GM12864 (cell line): ENCODE data around the gene UQCC2.

ENCODE experiments used
- DNase-seq: peaks from one replicate; pipeline ENCODE4 v3.0.0-alpha.2; 2011; ENCODE audit warnings: low read depth
- H3K4me3 ChIP-seq: 2 replicates; pipeline ENCODE4 v1.5.1; 2011; ENCODE audit warnings: mild to moderate bottlenecking, low read depth, low read length, control low read depth
- CTCF ChIP-seq: IDR thresholded peaks from 2 replicates; pipeline ENCODE4 v1.5.1; 2011; ENCODE audit warnings: low read depth, mild to moderate bottlenecking, moderate library complexity, low read length, control low read depth, inconsistent platforms; ENCODE audit errors: missing control alignments

Gene UQCC2

DNA sequence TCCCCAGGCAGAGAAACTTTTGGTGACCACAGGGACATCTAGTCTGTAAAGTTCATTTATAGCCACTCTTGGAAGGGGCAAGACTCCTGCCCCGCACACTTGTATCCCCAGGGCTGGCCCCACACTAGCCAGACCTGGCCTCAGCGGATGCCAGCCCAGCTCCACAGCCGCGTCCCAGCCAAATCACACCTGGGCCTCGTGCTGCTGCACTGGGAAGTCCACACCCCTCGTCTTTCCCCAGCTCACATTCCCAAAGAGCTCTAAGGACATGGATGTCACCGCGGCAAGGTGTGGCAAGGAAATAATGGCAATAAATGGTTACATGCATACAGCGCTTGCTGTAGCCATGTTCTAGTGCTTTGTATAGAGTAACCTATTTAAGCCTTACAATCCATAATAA is 26.7 kb upstream of the UQCC2 start:
- H3K4me3 ChIP-seq, result no peak overlapping the region
- no peak for DNase-seq
- no peak for TF ChIP-seq CTCF

DNA sequence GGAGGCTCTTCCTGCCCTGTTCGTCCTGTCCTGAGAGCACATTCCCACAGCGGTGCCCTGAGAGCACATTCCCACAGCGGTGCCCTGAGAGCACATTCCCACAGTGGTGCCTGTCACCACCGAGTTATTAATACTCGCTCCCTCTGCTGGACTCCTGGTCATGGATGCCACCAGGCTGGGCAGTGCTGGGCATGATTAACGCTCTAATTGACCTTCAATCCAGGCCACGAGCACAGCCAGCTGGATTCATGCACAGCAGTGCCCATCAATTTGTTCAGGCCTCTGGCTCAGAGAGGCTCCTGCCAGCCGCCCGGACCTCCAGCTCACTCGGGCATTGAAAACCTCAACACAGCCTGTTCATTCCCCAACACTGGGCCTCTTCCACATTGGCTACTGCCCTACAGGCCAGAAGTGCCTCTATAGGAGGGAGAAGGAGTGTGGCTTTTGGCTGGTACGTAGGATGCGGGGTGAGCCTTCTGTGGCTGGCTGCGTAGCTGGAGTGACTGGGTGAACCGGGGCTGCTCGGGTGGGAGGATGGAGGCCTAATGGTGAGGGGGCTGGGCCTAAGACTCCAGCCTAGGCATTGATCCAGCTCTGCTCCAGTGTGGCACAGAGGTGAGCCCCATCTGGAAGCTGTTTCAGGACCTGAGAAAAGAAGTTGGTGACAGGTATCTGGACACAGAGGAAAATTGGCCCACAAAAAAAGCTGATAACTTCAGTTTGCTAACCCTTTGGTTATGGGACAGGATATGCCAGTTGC is 25.9 kb upstream of the UQCC2 start:
- no peak overlapping the region for H3K4me3 ChIP-seq
- no peak for TF ChIP-seq CTCF
- DNase-seq, result no peak

DNA sequence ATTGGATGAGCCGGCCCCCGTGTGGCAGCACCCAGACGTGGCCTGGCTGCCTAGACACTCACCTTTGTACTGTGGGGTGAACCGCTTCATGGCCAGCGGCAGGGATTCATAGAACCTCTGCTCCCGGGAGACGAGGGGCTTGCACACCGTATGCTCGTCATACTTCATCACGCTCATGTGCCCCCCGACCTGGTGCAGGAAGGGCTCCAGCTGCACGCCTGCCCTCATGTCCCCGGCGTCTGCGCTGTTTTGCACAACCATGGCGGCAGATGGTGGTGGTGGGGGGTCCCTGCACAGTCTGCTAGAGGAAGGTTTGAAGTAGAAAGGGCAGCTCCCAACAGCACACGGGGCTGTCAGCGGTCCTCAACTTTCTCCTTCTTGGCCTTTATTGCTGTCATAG is 23.7 kb upstream of the UQCC2 start:
- no peak overlapping the region for H3K4me3 ChIP-seq
- TF ChIP-seq CTCF, result no peak
- DNase-seq, result no peak

DNA sequence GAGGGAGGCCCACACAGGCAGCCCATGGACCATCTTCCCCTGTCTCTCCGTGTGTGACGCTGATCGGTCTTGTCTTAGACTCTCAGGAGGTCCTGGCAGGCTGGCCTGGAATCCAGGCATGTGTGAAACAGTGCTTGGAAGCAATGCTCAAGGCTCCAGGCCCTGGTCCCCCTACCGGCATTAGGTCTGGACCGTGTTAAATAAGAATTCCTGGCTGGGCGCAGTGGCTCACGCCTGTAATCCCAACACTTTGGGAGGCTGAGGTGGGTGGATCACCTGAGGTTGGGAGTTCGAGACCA is 22.2 kb upstream of the UQCC2 start:
- no peak for DNase-seq
- no peak overlapping the region for H3K4me3 ChIP-seq
- TF ChIP-seq CTCF, result no peak

- no peak for DNase-seq
- TF ChIP-seq CTCF, result no peak
- no peak overlapping the region for H3K4me3 ChIP-seq
Measured at GRCh38 chr6:33732817-33733708, 21.6 kb upstream of the UQCC2 start.

- no peak for TF ChIP-seq CTCF
- H3K4me3 ChIP-seq, result no peak overlapping the region
- DNase-seq, result no peak
Measured at GRCh38 chr6:33732385-33732784, 20.9 kb upstream of the UQCC2 start.

DNA sequence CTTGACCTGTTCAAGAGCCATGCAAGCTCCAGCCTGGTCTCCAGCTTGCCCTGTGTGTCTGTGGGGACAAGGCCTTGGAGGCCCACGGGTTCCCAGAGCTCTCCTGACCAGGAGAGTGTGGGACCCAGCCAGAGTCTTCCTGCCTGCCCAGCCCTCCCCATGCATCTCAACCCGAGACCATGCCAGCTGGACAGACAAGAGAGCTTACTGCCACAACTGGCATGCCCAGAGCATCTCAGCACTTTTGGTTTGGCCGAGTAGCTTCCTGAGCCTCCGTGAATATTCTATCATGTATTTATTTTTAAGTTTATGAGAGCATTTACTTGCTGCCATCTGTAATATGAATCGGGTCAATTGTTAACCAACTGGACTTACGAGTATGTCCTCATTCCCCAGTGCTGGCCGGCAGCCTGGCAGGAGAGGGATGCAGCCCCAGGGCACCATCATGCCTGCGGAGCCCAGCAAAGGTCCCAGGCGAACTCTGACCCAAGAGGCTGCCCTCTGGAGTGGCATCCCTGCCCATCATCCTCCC is 20.3 kb upstream of the UQCC2 start:
- no peak for DNase-seq
- no peak for TF ChIP-seq CTCF

More for the DNA sequence above, 20.3 kb upstream of the UQCC2 start:
- H3K4me3 ChIP-seq, result no peak overlapping the region
